Measurements from ENCODE around the gene GALNT10. TPM values are rescaled to one million over a fixed set of nuclear protein-coding genes. Genes with fewer than 3 reads are reported as not detected.

GALNT10 gene
- total RNA-seq, 1 experiment from 2014 or later, result 23.4 TPM

- no peak for DNase-seq
- Mint-ChIP-seq H3K4me3 (ENCODE audit: unreplicated experiment) (no peak overlapping the region), H3K27ac (ENCODE audit: unreplicated experiment) (no peak overlapping the region), H3K9me3 (ENCODE audit: unreplicated experiment) (peaks cover 21% of the 10 kb centered on the region), H3K4me1 (ENCODE audit: low read depth, unreplicated experiment) (no peaks in the 10 kb centered on the region), H3K27me3 (ENCODE audit: insufficient read depth, unreplicated experiment) (no peaks in the 10 kb centered on the region), H3K36me3 (ENCODE audit: insufficient read depth, unreplicated experiment) (no peaks in the 10 kb centered on the region)
- ChIA-PET CTCF (no interaction called here), POLR2A (no interaction called here)
- no peak for TF ChIP-seq CTCF (IDR thresholded peaks at IDR 0.05; ENCODE audit: insufficient read depth in 1 of 2, low read depth in 1 of 2, low read length in 1 of 2, severe bottlenecking in 1 of 2, unreplicated experiment in 1 of 2)
- intact Hi-C loops (cut with micrococcal nuclease; ENCODE audit: unreplicated experiment), result no loop called here
- Histone ChIP-seq H3K4me1 (no peaks in the 10 kb centered on the region), H3K4me3 (ENCODE audit: low read depth, low read length) (no peak overlapping the region), H3K27me3 (replicated peaks; ENCODE audit: control insufficient read depth, insufficient read depth, low read length) (no peaks in the 10 kb centered on the region), H3K36me3 (ENCODE audit: control insufficient read depth, insufficient read depth, low read length) (no peaks in the 10 kb centered on the region), H3K9me3 (no peaks in the 10 kb centered on the region)
- no TSS peak for BruUV-seq (replicated peaks)
Observed at GRCh38 chr5:154228696-154229095, 38.2 kb downstream of the GALNT10 start.

- peaks cover 17% of the 10 kb centered on the region for H3K9me3 Mint-ChIP-seq (ENCODE audit: unreplicated experiment)
- Histone ChIP-seq H3K4me3 (ENCODE audit: low read depth, low read length) (no peak overlapping the region), H3K4me1 (no peaks in the 10 kb centered on the region), H3K9me3 (no peaks in the 10 kb centered on the region), H3K27me3 (replicated peaks; ENCODE audit: control insufficient read depth, insufficient read depth, low read length) (no peaks in the 10 kb centered on the region), H3K36me3 (ENCODE audit: control insufficient read depth, insufficient read depth, low read length) (no peaks in the 10 kb centered on the region)
- no peak overlapping the region for H3K27ac Mint-ChIP-seq (ENCODE audit: unreplicated experiment)
- intact Hi-C loops (cut with micrococcal nuclease; ENCODE audit: unreplicated experiment), result no loop called here
- POLR2A ChIA-PET, result no interaction called here
- H3K4me1 Mint-ChIP-seq (ENCODE audit: low read depth, unreplicated experiment), result no peaks in the 10 kb centered on the region
- no peak for TF ChIP-seq CTCF (IDR thresholded peaks at IDR 0.05; ENCODE audit: insufficient read depth in 1 of 2, low read depth in 1 of 2, low read length in 1 of 2, severe bottlenecking in 1 of 2, unreplicated experiment in 1 of 2)
- no peak for DNase-seq
- BruUV-seq (replicated peaks), result no TSS peak
- H3K27me3 Mint-ChIP-seq (ENCODE audit: insufficient read depth, unreplicated experiment), result no peaks in the 10 kb centered on the region
- no peaks in the 10 kb centered on the region for H3K36me3 Mint-ChIP-seq (ENCODE audit: insufficient read depth, unreplicated experiment)
- no peak overlapping the region for H3K4me3 Mint-ChIP-seq (ENCODE audit: unreplicated experiment)
- CTCF ChIA-PET, result no interaction called here
Observed at GRCh38 chr5:154230526-154230925, 40.0 kb downstream of the GALNT10 start.

GRCh38 chr5:154234551-154234950 is 44.0 kb downstream of the GALNT10 start:
- no peak overlapping the region for H3K4me3 Mint-ChIP-seq (ENCODE audit: unreplicated experiment)
- BruUV-seq (replicated peaks), result no TSS peak

More at GRCh38 chr5:154234551-154234950, 44.0 kb downstream of the GALNT10 start:
- no peak for TF ChIP-seq CTCF (IDR thresholded peaks at IDR 0.05; ENCODE audit: insufficient read depth in 1 of 2, low read depth in 1 of 2, low read length in 1 of 2, severe bottlenecking in 1 of 2, unreplicated experiment in 1 of 2)
- no peaks in the 10 kb centered on the region for H3K27me3 Mint-ChIP-seq (ENCODE audit: insufficient read depth, unreplicated experiment)
- no peak overlapping the region for H3K4me3 ChIP-seq (ENCODE audit: low read depth, low read length)
- no peaks in the 10 kb centered on the region for H3K4me1 ChIP-seq
- intact Hi-C loops (cut with micrococcal nuclease; ENCODE audit: unreplicated experiment), result no loop called here
- H3K36me3 Mint-ChIP-seq (ENCODE audit: insufficient read depth, unreplicated experiment), result no peaks in the 10 kb centered on the region
- ChIA-PET POLR2A (no interaction called here), CTCF (no interaction called here)
- no peak for DNase-seq
- H3K27me3 ChIP-seq (replicated peaks; ENCODE audit: control insufficient read depth, insufficient read depth, low read length), result no peaks in the 10 kb centered on the region
- no peak overlapping the region for H3K27ac Mint-ChIP-seq (ENCODE audit: unreplicated experiment)
- H3K36me3 ChIP-seq (ENCODE audit: control insufficient read depth, insufficient read depth, low read length), result no peaks in the 10 kb centered on the region
- H3K9me3 ChIP-seq, result no peaks in the 10 kb centered on the region
- no peaks in the 10 kb centered on the region for H3K9me3 Mint-ChIP-seq (ENCODE audit: unreplicated experiment)
- H3K4me1 Mint-ChIP-seq (ENCODE audit: low read depth, unreplicated experiment), result no peaks in the 10 kb centered on the region
